ENCODE data around the gene XYLT1. TPM values are rescaled to one million over a fixed set of nuclear protein-coding genes. Genes with fewer than 3 reads are reported as not detected.

Gene XYLT1
- total and polyA plus RNA-seq, 10 of the 15 experiments (the other 5 are each of a cell fraction or from before 2014, with no cell fraction given): 0.88 to 14.8 (median 5.8) TPM

DNA sequence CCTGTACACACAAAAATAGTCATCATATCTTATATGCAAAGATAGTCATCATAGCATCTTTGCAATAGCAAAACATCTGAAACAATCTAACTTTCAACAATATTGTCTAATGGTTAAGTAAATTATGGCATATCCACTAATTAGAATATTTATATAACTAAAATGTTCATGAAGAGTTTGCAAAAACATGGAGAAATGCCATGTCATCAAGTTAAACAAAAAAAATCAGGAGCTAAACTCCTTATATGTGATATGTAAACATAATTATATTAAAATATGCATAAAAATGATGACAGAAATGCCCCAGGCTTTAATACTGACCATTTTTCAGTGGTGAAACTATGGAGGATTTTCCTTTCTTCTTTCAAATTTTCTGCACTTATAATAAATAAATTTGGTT is 22.3 kb upstream of the XYLT1 start:
- intact Hi-C loops (cut with micrococcal nuclease; ENCODE audit: unreplicated experiment) (no loop called here), in situ Hi-C loops (cut with MboI) (no loop called here)
- CTCF ChIA-PET: interaction anchor here (1.9 kb wide), 1 partner anchor 87 kb away, joined by 8 read pairs; no protein-coding TSS in a partner anchor
- RAD21 ChIA-PET (ENCODE audit: unreplicated experiment): no interaction called here
- H3K27me3 ChIP-seq (replicated peaks in 1 of 2; ENCODE audit: control insufficient read depth in 2 of 2, insufficient read depth in 2 of 2, low read length in 1 of 2): no peaks in the 10 kb centered on the region
- TF ChIP-seq SIN3A (IDR thresholded peaks at IDR 0.05; ENCODE audit: low read depth, low read length): no peak
- TF ChIP-seq, protein P1, sequence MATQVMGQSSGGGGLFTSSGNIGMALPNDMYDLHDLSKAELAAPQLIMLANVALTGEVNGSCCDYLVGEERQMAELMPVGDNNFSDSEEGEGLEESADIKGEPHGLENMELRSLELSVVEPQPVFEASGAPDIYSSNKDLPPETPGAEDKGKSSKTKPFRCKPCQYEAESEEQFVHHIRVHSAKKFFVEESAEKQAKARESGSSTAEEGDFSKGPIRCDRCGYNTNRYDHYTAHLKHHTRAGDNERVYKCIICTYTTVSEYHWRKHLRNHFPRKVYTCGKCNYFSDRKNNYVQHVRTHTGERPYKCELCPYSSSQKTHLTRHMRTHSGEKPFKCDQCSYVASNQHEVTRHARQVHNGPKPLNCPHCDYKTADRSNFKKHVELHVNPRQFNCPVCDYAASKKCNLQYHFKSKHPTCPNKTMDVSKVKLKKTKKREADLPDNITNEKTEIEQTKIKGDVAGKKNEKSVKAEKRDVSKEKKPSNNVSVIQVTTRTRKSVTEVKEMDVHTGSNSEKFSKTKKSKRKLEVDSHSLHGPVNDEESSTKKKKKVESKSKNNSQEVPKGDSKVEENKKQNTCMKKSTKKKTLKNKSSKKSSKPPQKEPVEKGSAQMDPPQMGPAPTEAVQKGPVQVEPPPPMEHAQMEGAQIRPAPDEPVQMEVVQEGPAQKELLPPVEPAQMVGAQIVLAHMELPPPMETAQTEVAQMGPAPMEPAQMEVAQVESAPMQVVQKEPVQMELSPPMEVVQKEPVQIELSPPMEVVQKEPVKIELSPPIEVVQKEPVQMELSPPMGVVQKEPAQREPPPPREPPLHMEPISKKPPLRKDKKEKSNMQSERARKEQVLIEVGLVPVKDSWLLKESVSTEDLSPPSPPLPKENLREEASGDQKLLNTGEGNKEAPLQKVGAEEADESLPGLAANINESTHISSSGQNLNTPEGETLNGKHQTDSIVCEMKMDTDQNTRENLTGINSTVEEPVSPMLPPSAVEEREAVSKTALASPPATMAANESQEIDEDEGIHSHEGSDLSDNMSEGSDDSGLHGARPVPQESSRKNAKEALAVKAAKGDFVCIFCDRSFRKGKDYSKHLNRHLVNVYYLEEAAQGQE (IDR thresholded peaks at IDR 0.05; ENCODE audit: low read depth, low read length): no peak
- TF ChIP-seq TBL1XR1 (IDR thresholded peaks at IDR 0.05; ENCODE audit: low read depth, low read length): no peak
- no peak for TF ChIP-seq CREB1 (IDR thresholded peaks at IDR 0.05; ENCODE audit: low read depth)
- TF ChIP-seq CBX3 (IDR thresholded peaks at IDR 0.05; ENCODE audit: borderline replicate concordance, low read depth): no peak
- TF ChIP-seq JUND (IDR thresholded peaks at IDR 0.05; ENCODE audit: low read depth, low read length): no peak
- TF ChIP-seq BMI1 (IDR thresholded peaks at IDR 0.05; ENCODE audit: borderline replicate concordance): no peak
- FAIRE-seq (no peak), ATAC-seq (no peak), DNase-seq (ENCODE audit: low read depth, low spot score) (no peak)
- H3K4me2 ChIP-seq (ENCODE audit: control insufficient read depth, insufficient read depth): no peak overlapping the region
- POLR2A ChIA-PET: interaction anchor here (0.6 kb wide), 1 partner anchor 12 kb away, joined by 4 read pairs; no protein-coding TSS in a partner anchor
- no peak overlapping the region for H2AFZ ChIP-seq (ENCODE audit: control insufficient read depth, low read depth, low read length)
- H4K20me1 ChIP-seq (ENCODE audit: control insufficient read depth, insufficient read depth): no peaks in the 10 kb centered on the region
- BruUV-seq (replicated peaks): no TSS peak
- SMC1A ChIA-PET (ENCODE audit: uncharacterized antibody, unreplicated experiment): no interaction called here
- no peaks in the 10 kb centered on the region for H3K36me3 ChIP-seq (ENCODE audit: control insufficient read depth in 2 of 2, insufficient read depth in 2 of 2, low read length in 1 of 2)
- no peaks in the 10 kb centered on the region; the same call in 2 of the 3 replicates for H3K9me3 ChIP-seq (replicated peaks; ENCODE audit: control insufficient read depth, insufficient read depth, low read length)
- H3K79me2 ChIP-seq (ENCODE audit: control insufficient read depth, insufficient read depth, low read length): no peaks in the 10 kb centered on the region
- H3K4me3 ChIP-seq: no peak overlapping the region
- H3K27ac ChIP-seq (ENCODE audit: control insufficient read depth, insufficient read depth): no peak overlapping the region
- H3K4me1 ChIP-seq (ENCODE audit: control insufficient read depth, insufficient read depth, low read length): no peaks in the 10 kb centered on the region
- no peak overlapping the region for H3K9ac ChIP-seq (ENCODE audit: control insufficient read depth, insufficient read depth, low read length)

Measured in GM12878 (cell line).